ENCODE data around the gene GJE1.

DNA sequence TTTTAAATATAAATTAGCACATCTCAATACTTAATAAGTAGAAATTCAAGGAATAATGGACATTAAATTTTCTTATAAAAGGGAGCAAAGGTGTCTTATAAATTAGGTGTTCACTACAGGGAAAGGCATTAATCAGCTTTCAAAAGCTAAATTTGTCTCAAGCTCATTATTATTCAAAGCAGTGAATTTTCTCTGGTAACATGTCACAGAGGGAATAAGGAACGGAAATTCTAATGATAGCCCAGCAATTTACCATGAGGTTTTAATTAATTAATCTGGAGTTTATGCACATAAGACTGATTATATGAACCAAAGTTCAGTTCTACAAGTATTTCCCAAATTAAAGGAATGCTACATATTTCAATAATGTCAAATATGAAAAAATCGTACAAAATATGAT is 15.4 kb upstream of the GJE1 start:
- TF ChIP-seq CTCF (IDR thresholded peaks at IDR 0.05) = no peak
- no peak for TF ChIP-seq ZFX (IDR thresholded peaks at IDR 0.05; ENCODE audit: borderline replicate concordance)

Measured in 22Rv1 (cell line).